Heart right ventricle (tissue), 16 donors: ENCODE results near the gene KIF2A. TPM values are rescaled to one million over a fixed set of nuclear protein-coding genes. Genes with fewer than 3 reads are reported as not detected.

Experiments
- ATAC-seq, 8 donors: fragments of 200-7000 bp; cut with Tn5 transposase; one replicate each; pipeline ENCODE4 v1.9.1; 2020; ENCODE audit warnings: mild to moderate bottlenecking in 8 of 8, moderate library complexity in 8 of 8, moderate number of reproducible peaks in 1 of 8
- DNase-seq, 2 donors: peaks; one replicate each; pipeline ENCODE4 v3.0.0-alpha.2; 2020
- H3K27ac ChIP-seq, 10 donors: fragments of 200-600 bp; sonication (generic) in 2 of 10; one replicate each; pipeline versions ENCODE4 v1.5.0 to v1.8.0; 2020 to 2022; ENCODE audit warnings: mild to moderate bottlenecking in 3 of 10
- H3K27me3 ChIP-seq, 7 donors: fragments of 200-600 bp; one replicate each; pipeline ENCODE4 v1.8.0; 2021 to 2022; ENCODE audit warnings: mild to moderate bottlenecking in 2 of 7
- H3K36me3 ChIP-seq, 9 donors: fragments of 200-600 bp; sonication (generic) in 1 of 9; one replicate each; pipeline versions ENCODE4 v1.5.0 to v1.8.0; 2020 to 2022; ENCODE audit warnings: mild to moderate bottlenecking in 2 of 9
- H3K4me1 ChIP-seq, 9 donors: fragments of 200-600 bp; sonication (generic) in 1 of 9; one replicate each; pipeline versions ENCODE4 v1.5.0 to v1.8.0; 2020 to 2022; ENCODE audit warnings: mild to moderate bottlenecking in 4 of 9
- H3K4me3 ChIP-seq, 10 donors: fragments of 200-600 bp; sonication (generic) in 2 of 10; one replicate each; pipeline versions ENCODE4 v1.5.0 to v1.8.0; 2020 to 2022; ENCODE audit warnings: mild to moderate bottlenecking in 7 of 10, moderate library complexity in 2 of 10
- H3K9me3 ChIP-seq, 11 donors: fragments of 200-600 bp in 10 of 11; sonication (generic) in 2 of 11; one replicate each; pipeline versions ENCODE4 v1.5.0 to v1.8.0; 2013 to 2022; ENCODE audit warnings: mild to moderate bottlenecking in 2 of 11, control low read depth in 1 of 11, moderate library complexity in 1 of 11
- CTCF ChIP-seq, 9 donors: fragments of 200-600 bp; sonication (generic) in 2 of 9; IDR thresholded peaks; one replicate each; pipeline versions ENCODE4 v1.5.0 to v1.8.0; 2021 to 2022; ENCODE audit warnings: antibody characterized with exemption in 9 of 9, mild to moderate bottlenecking in 5 of 9, moderate library complexity in 1 of 9
- WGBS, 2 donors: extraction: QIAGEN DNeasy Blood & Tissue Kit; methylation state at CpG; one replicate each; pipeline ENCODE4 v1.1.7; 2013; ENCODE audit warnings: inconsistent platforms in 1 of 2; 5-methylcytosine and 5-hydroxymethylcytosine counted together
- intact Hi-C, 10 donors: fragments of 100-400 bp; cut with DNase I; formaldehyde crosslinking; loops; one replicate each; pipeline versions ENCODE4 v1.11.1 to v1.14.2; 2022
- polyA plus RNA-seq, 2 donors: library from polyadenylated mRNA; stranded (reverse); fragments of 200-250 nt; gene quantifications; one replicate each; pipeline ENCODE4 v1.2.3, GENCODE V29; 2013
- total RNA-seq, 10 donors: library from RNA; stranded (reverse); fragmentation: NEBNext Ultra II Directional in 3 of 10; extraction: Animal tissue kit (Norgen Biotek cat#: 25700) in 3 of 10; gene quantifications; one replicate each; pipeline versions ENCODE4 v1.2.1 to v1.2.4, GENCODE V29; 2021 to 2023
- donor health status: Arrhythmogenic right ventricular cardiomyopathy.
- donor health status: ischemic (EF 13 %, LVEDD 7.1; RV severe dilation, severe dysfunction).
- donor health status: healthy with polysubstance abuse.
- donor health status: DM: no; HTN: yes; CAD: no.
- donor health status: DM: no; HTN: no; CAD: no.
- donor health status: ischemic (EF 25% LVEDD 6.9; RV normal size, moderate dysfunction).
- donor health status: ischemic (EF 25% LVEDD 5.7; RV mildly dilated, moderate dysfunction).
- donor health status: healthy.
- donor health status: DM: yes; HTN: yes; CAD: no.
- donor health status: Ischemic cardiomyopathy.
- donor health status: ischemic (EF 35%, LVEDD 5.7; RV mildly dilated, moderate dysfunction).
- donor health status: nonischemic (EF 11% LVEDD 7.7; RV severe dilation, severe dysfunction).
- donor health status: DM: yes; HTN: yes; CAD: no.
- donor health status: PGD.
- donor health status: ischemic (EF 29% LVEDD 5.4; RV normal size, mild dysfunction).
- donor health status: nonischemic (EF 23%, LVEDD 6.1; RV moderate dilation, normal function).

The KIF2A gene
- total and polyA plus RNA-seq, 12 donors: 1.5 to 17.1 (median 11.1) TPM

- intact Hi-C loops: loop anchor here in 8 of 10 donors (5.0 to 10.0 kb wide), 4 partner anchors 49 to 139 kb away; partner anchors contain the start of gene KIF2A (in 1 of the 8)
- Histone ChIP-seq H3K27me3 (no peaks in the 10 kb centered on the region), H3K27ac (no peak overlapping the region), H3K9me3 (no peaks in the 10 kb centered on the region), H3K36me3 (peaks cover 0 to 100% (median 4%) of the 10 kb centered on the region in 9 donors), H3K4me3 (no peak overlapping the region), H3K4me1 (no peaks in the 10 kb centered on the region)
- ATAC-seq (peak in 3 of 8 donors; percentile 42 to 59 (median 59)), DNase-seq (peak in 1 of 2 donors; percentile 17)
- TF ChIP-seq CTCF (IDR thresholded peaks at IDR 0.05): peak; percentile 48 to 74 (median 64)
Observed at GRCh38 chr5:62354028-62354874, 48.2 kb downstream of the KIF2A start.

- intact Hi-C loops: no loop called here
- H3K27me3 ChIP-seq: no peaks in the 10 kb centered on the region
- TF ChIP-seq CTCF (IDR thresholded peaks at IDR 0.05): no peak
- H3K9me3 ChIP-seq: peaks cover 0 to 12% (median 0%) of the 10 kb centered on the region in 11 donors
- no peak overlapping the region for H3K4me3 ChIP-seq
- DNase-seq (no peak), ATAC-seq (no peak)
- no peaks in the 10 kb centered on the region for H3K4me1 ChIP-seq
- peaks cover 0 to 99% (median 33%) of the 10 kb centered on the region in 9 donors for H3K36me3 ChIP-seq
- 92 to 98% methylated on average over 3 of the region's 3 CpGs for WGBS, 2 donors
- no peak overlapping the region for H3K27ac ChIP-seq
Observed at GRCh38 chr5:62362701-62363100, 56.7 kb downstream of the KIF2A start.

- intact Hi-C loops: no loop called here
- DNase-seq: no peak
- no peak for ATAC-seq
- no peaks in the 10 kb centered on the region for H3K4me1 ChIP-seq
- H3K9me3 ChIP-seq: peaks cover 0 to 12% (median 0%) of the 10 kb centered on the region in 11 donors
- no peaks in the 10 kb centered on the region for H3K27me3 ChIP-seq
- H3K4me3 ChIP-seq: no peak overlapping the region
- H3K27ac ChIP-seq: no peak overlapping the region
- H3K36me3 ChIP-seq: peaks cover 0 to 90% (median 20%) of the 10 kb centered on the region in 9 donors
- TF ChIP-seq CTCF (IDR thresholded peaks at IDR 0.05): no peak
- 94 to 99% methylated on average over 2 of the region's 2 CpGs for WGBS, 2 donors
Observed at GRCh38 chr5:62369039-62369438, 63.0 kb downstream of the KIF2A start.

GRCh38 chr5:62371409-62371808, 65.4 kb downstream of the KIF2A start:
- Histone ChIP-seq H3K27me3 (no peaks in the 10 kb centered on the region), H3K9me3 (no peaks in the 10 kb centered on the region), H3K4me1 (no peaks in the 10 kb centered on the region), H3K4me3 (no peak overlapping the region), H3K27ac (no peak overlapping the region), H3K36me3 (peaks cover 0 to 90% (median 18%) of the 10 kb centered on the region in 9 donors)
- intact Hi-C loops: no loop called here
- no peak for TF ChIP-seq CTCF (IDR thresholded peaks at IDR 0.05)
- DNase-seq: no peak
- ATAC-seq: no peak
